Coronary artery (tissue), 2 donors: ENCODE measurements around the gene ANKRD39.
A peak's percentile ranks its signal among the peaks of the same experiment; 100 is the strongest.

ENCODE experiments used
- DNase-seq: peaks from one replicate; pipeline ENCODE4 v3.0.0-alpha.2; 2017; ENCODE audit warnings: low spot score
- H3K27ac ChIP-seq, 2 donors: fragments of 200-600 bp; sonication (generic); one replicate each; pipeline ENCODE4 v1.5.1; 2016 to 2019
- H3K4me3 ChIP-seq: fragments of 200-600 bp; sonication (generic); 2 replicates; pipeline ENCODE4 v1.5.1; 2016; ENCODE audit warnings: mild to moderate bottlenecking, moderate library complexity
- CTCF ChIP-seq: fragments of 200-600 bp; sonication (generic); IDR thresholded peaks from one replicate; pipeline ENCODE4 v1.5.1; 2019; ENCODE audit warnings: antibody characterized with exemption

ANKRD39 gene

GRCh38 chr2:96819876-96820511 lies 37.8 kb downstream of the ANKRD39 start:
- no peak for DNase-seq
- no peak for TF ChIP-seq CTCF
- Histone ChIP-seq H3K4me3 (no peak overlapping the region), H3K27ac (no peak overlapping the region)

- no peak overlapping the region for H3K27ac ChIP-seq
- no peak for DNase-seq
- TF ChIP-seq CTCF: no peak
- H3K4me3 ChIP-seq: peak overlapping the region; percentile 45
Measured at GRCh38 chr2:96819128-96819875, 38.5 kb downstream of the ANKRD39 start.

GRCh38 chr2:96817882-96818281 lies 39.9 kb downstream of the ANKRD39 start:
- TF ChIP-seq CTCF: no peak
- Histone ChIP-seq H3K27ac (no peak overlapping the region), H3K4me3 (peak overlapping the region; percentile 88)
- no peak for DNase-seq

GRCh38 chr2:96816836-96817702 lies 40.7 kb downstream of the ANKRD39 start:
- no peak for DNase-seq
- H3K4me3 ChIP-seq: peak overlapping the region; percentile 88
- no peak for TF ChIP-seq CTCF
- H3K27ac ChIP-seq: peak overlapping the region in 1 of 2 donors; percentile 97

GRCh38 chr2:96816127-96816835 lies 41.5 kb downstream of the ANKRD39 start, which contains the start of gene CNNM3:
Gene CNNM3, plus strand, starts transcription at chr2:96816268. Its CDS starts 10 bp downstream, at chr2:96816278.
- Histone ChIP-seq H3K27ac (peak within 1 kb of the TSS; percentile 92 to 97), H3K4me3 (peak within 1 kb of the TSS; percentile 88)
- peak; percentile 97 for DNase-seq
- peak; percentile 54 for TF ChIP-seq CTCF

- no peak for TF ChIP-seq CTCF
- Histone ChIP-seq H3K4me3 (peak overlapping the region; percentile 88), H3K27ac (peak overlapping the region; percentile 92 to 97)
- DNase-seq: no peak
Measured at GRCh38 chr2:96815326-96816126, 42.3 kb downstream of the ANKRD39 start.
